GM12878 (cell line): Measurements from ENCODE around the gene S1PR2. TPM values are rescaled to one million over a fixed set of nuclear protein-coding genes. Genes with fewer than 3 reads are reported as not detected.

Experiments used
- ASH2L ChIP-seq: fragments of 300-600, 200-600 bp; sonication (generic); IDR thresholded peaks from 2 replicates; pipeline ENCODE4 v1.6.1; 2017; ENCODE audit warnings: low read depth, mild to moderate bottlenecking, borderline replicate concordance
- CBFB ChIP-seq: IDR thresholded peaks from 2 replicates; pipeline ENCODE4 v1.6.1; 2016; ENCODE audit warnings: antibody characterized with exemption, low read depth
- ETV6 ChIP-seq, 2 experiments: fragments of 450-650 bp in 1 of 2; IDR thresholded peaks in 1 of 2; conservative IDR thresholded peaks in 1 of 2; 2 replicates each; pipeline ENCODE4 v1.6.1; 2014; ENCODE audit warnings: antibody characterized with exemption in 1 of 2, borderline replicate concordance in 1 of 2, low read depth in 1 of 2, mild to moderate bottlenecking in 1 of 2, moderate library complexity in 1 of 2
- GABPA ChIP-seq: IDR thresholded peaks from 2 replicates; pipeline ENCODE4 v1.6.1; 2014; ENCODE audit warnings: antibody characterized with exemption, low read depth, mild to moderate bottlenecking, inconsistent platforms
- GATAD2B ChIP-seq: fragments of 450-650 bp; conservative IDR thresholded peaks from 2 replicates; pipeline ENCODE4 v1.6.1; 2017; ENCODE audit warnings: low read depth, mild to moderate bottlenecking, moderate library complexity
- HCFC1 ChIP-seq: fragments of 150-350 bp; IDR thresholded peaks from 2 replicates; pipeline ENCODE4 v1.6.1; 2014; ENCODE audit warnings: low read length
- NBN ChIP-seq: fragments of 450-650 bp; IDR thresholded peaks from 2 replicates; pipeline ENCODE4 v1.6.1; 2016
- NR2C1 ChIP-seq: fragments of 450-650 bp; IDR thresholded peaks from 2 replicates; pipeline ENCODE4 v1.6.1; 2017; ENCODE audit warnings: antibody characterized with exemption, mild to moderate bottlenecking, moderate library complexity
- POLR2AphosphoS5 ChIP-seq: IDR thresholded peaks from 2 replicates; pipeline ENCODE4 v1.6.1; 2011; ENCODE audit warnings: mild to moderate bottlenecking, low read length, inconsistent platforms
- RAD51 ChIP-seq: fragments of 450-650 bp; IDR thresholded peaks from 2 replicates; pipeline ENCODE4 v1.6.1; 2016; ENCODE audit warnings: moderate library complexity, mild to moderate bottlenecking, inconsistent platforms
- SMAD1 ChIP-seq: fragments of 450-650 bp; IDR thresholded peaks from 2 replicates; pipeline ENCODE4 v1.6.1; 2018; ENCODE audit warnings: mild to moderate bottlenecking, low read depth; ENCODE audit not compliant: partially characterized antibody
- SMARCA5 ChIP-seq: fragments of 450-650 bp; IDR thresholded peaks from 2 replicates; pipeline ENCODE4 v1.6.1; 2017; ENCODE audit warnings: mild to moderate bottlenecking
- SRF ChIP-seq, 2 experiments: IDR thresholded peaks; 2 replicates each; pipeline ENCODE4 v1.6.1; 2011; ENCODE audit warnings: low read depth in 2 of 2, low read length in 2 of 2, mild to moderate bottlenecking in 1 of 2, moderate library complexity in 1 of 2
- SUPT20H ChIP-seq: IDR thresholded peaks from 2 replicates; pipeline ENCODE4 v1.6.1; 2011; ENCODE audit warnings: low read depth, mild to moderate bottlenecking, low read length, moderate library complexity, borderline replicate concordance; ENCODE audit not compliant: control insufficient read depth
- polyA plus RNA-seq, 11 experiments: library from polyadenylated mRNA; depleted of rRNA in 4 of 11; unstranded in 6 of 11; stranded (reverse) in 5 of 11; fragments of >200 nt; fragmentation: Nextera tagmentation in 4 of 11; fragmentation: Illumina TruSeq in 1 of 11; extraction: Ambion mirVana in 4 of 11; extraction: Trizol in 1 of 11; gene quantifications; 1 replicate in 1 of 11; 2 replicates in 10 of 11; pipeline versions ENCODE4 v1.2.1 to v1.2.3, GENCODE V29; 2011 to 2016; ENCODE audit warnings: inconsistent platforms in 2 of 11, missing spikeins in 2 of 11, low read depth in 1 of 11
- total RNA-seq, 4 experiments: library from RNA; depleted of rRNA in 3 of 4; stranded (reverse); fragments of >200 nt in 3 of 4; fragmentation: Illumina TruSeq in 1 of 4; extraction: Trizol in 1 of 4; gene quantifications; 2 replicates each; pipeline versions ENCODE4 v1.2.1 to v1.2.3, GENCODE V29; 2013 to 2021
- TF ChIP-seq, protein P1 (sequence below): IDR thresholded peaks from 2 replicates; pipeline ENCODE4 v1.6.1; 2011; ENCODE audit warnings: low read depth, low read length, improper control_type of control experiment, borderline replicate concordance
- TF ChIP-seq, protein P2 (sequence below): fragments of 450-650 bp; formaldehyde crosslinking; IDR thresholded peaks from 2 replicates; pipeline ENCODE4 v1.4.0; 2022; ENCODE audit warnings: mild to moderate bottlenecking, moderate library complexity
- TF ChIP-seq, protein P3 (sequence below): IDR thresholded peaks from 2 replicates; pipeline ENCODE4 v1.6.1; 2012; ENCODE audit warnings: low read depth, low read length, improper control_type of control experiment
- TF ChIP-seq, protein P4 (sequence below): fragments of 450-650 bp; IDR thresholded peaks from 2 replicates; pipeline ENCODE4 v1.6.1; 2017; ENCODE audit warnings: mild to moderate bottlenecking, moderate library complexity
- TF ChIP-seq, protein P5 (sequence below): IDR thresholded peaks from 2 replicates; pipeline ENCODE4 v1.6.1; 2011; ENCODE audit warnings: mild to moderate bottlenecking, low read depth, low read length, moderate library complexity; ENCODE audit not compliant: insufficient replicate concordance

The S1PR2 gene
- total and polyA plus RNA-seq, 10 of the 15 experiments (the other 5 are each of a cell fraction or from before 2014, with no cell fraction given): 4.9 to 26.8 (median 11.6) TPM

DNA sequence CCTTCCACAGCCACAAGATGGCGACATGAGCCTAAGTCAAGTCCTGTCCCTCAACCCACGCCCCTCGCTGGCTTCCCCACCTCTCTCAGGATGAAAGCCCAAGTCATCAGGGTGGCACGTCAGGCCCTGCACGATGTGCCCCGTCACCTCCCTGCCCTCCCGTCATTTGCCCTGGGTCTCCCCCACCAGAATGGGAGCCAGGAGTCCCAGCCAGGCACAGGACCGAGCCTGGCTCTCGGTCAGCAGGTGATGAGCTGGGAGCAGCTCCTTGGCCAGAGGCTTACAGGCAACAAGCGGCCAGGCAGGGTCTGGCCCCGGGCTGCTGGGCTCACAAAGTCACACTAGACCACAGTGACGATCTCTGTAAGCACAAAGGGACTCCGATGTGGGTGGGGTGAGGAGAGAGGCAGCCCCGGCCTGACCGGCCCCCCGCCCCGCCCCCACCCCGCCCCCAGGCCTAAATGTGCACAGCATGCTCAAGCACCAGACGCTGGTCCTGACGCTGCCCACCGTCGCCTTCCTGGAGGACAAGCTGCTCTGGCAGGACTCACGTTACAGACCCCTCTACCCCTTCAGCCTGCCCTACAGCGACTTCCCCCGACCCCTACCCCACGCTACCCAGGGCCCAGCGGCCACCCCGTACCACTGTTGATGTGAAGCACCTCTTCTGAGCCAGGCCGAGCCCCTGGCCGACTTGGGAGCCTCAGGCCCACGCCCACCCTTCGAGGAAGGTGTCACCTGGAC lies 28.2 kb upstream of the S1PR2 start (continued):
- TF ChIP-seq, protein P1, sequence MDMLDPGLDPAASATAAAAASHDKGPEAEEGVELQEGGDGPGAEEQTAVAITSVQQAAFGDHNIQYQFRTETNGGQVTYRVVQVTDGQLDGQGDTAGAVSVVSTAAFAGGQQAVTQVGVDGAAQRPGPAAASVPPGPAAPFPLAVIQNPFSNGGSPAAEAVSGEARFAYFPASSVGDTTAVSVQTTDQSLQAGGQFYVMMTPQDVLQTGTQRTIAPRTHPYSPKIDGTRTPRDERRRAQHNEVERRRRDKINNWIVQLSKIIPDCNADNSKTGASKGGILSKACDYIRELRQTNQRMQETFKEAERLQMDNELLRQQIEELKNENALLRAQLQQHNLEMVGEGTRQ: no peak
- TF ChIP-seq GABPA (no peak), SMAD1 (no peak), SUPT20H (no peak), CBFB (0 out of 2 replicates have a peak, but pooled peaks have one; percentile 40), GATAD2B (no peak), NBN (no peak), HCFC1 (no peak), ETV6 (conservative IDR thresholded peaks at IDR 0.05 in 1 of 2, IDR thresholded peaks at IDR 0.05 in 1 of 2; ENCODE audit: borderline replicate concordance in 1 of 2, low read depth in 1 of 2) (no peak), NR2C1 (no peak), ASH2L (no peak), RAD51 (no peak), SMARCA5 (0 out of 2 replicates have a peak, but pooled peaks have one; percentile 14), SRF (IDR thresholded peaks at IDR 0.05; ENCODE audit: low read depth in 2 of 2, low read length in 2 of 2) (no peak), POLR2AphosphoS5 (peak; percentile 32; the same call in 1 of the 2 replicates)
- TF ChIP-seq, protein P2, sequence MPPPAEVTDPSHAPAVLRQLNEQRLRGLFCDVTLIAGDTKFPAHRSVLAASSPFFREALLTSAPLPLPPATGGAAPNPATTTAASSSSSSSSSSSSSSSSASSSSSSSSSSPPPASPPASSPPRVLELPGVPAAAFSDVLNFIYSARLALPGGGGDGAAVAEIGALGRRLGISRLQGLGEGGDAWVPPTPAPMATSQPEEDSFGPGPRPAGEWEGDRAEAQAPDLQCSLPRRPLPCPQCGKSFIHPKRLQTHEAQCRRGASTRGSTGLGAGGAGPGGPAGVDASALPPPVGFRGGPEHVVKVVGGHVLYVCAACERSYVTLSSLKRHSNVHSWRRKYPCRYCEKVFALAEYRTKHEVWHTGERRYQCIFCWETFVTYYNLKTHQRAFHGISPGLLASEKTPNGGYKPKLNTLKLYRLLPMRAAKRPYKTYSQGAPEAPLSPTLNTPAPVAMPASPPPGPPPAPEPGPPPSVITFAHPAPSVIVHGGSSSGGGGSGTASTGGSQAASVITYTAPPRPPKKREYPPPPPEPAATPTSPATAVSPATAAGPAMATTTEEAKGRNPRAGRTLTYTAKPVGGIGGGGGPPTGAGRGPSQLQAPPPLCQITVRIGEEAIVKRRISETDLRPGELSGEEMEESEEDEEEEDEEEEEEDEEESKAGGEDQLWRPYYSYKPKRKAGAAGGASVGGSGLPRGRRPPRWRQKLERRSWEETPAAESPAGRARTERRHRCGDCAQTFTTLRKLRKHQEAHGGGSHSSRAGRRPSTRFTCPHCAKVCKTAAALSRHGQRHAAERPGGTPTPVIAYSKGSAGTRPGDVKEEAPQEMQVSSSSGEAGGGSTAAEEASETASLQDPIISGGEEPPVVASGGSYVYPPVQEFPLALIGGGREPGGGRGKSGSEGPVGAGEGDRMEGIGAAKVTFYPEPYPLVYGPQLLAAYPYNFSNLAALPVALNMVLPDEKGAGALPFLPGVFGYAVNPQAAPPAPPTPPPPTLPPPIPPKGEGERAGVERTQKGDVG (CRISPR knock-in tag): no peak
- TF ChIP-seq, protein P3, sequence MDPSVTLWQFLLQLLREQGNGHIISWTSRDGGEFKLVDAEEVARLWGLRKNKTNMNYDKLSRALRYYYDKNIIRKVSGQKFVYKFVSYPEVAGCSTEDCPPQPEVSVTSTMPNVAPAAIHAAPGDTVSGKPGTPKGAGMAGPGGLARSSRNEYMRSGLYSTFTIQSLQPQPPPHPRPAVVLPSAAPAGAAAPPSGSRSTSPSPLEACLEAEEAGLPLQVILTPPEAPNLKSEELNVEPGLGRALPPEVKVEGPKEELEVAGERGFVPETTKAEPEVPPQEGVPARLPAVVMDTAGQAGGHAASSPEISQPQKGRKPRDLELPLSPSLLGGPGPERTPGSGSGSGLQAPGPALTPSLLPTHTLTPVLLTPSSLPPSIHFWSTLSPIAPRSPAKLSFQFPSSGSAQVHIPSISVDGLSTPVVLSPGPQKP: no peak
- TF ChIP-seq, protein P4, sequence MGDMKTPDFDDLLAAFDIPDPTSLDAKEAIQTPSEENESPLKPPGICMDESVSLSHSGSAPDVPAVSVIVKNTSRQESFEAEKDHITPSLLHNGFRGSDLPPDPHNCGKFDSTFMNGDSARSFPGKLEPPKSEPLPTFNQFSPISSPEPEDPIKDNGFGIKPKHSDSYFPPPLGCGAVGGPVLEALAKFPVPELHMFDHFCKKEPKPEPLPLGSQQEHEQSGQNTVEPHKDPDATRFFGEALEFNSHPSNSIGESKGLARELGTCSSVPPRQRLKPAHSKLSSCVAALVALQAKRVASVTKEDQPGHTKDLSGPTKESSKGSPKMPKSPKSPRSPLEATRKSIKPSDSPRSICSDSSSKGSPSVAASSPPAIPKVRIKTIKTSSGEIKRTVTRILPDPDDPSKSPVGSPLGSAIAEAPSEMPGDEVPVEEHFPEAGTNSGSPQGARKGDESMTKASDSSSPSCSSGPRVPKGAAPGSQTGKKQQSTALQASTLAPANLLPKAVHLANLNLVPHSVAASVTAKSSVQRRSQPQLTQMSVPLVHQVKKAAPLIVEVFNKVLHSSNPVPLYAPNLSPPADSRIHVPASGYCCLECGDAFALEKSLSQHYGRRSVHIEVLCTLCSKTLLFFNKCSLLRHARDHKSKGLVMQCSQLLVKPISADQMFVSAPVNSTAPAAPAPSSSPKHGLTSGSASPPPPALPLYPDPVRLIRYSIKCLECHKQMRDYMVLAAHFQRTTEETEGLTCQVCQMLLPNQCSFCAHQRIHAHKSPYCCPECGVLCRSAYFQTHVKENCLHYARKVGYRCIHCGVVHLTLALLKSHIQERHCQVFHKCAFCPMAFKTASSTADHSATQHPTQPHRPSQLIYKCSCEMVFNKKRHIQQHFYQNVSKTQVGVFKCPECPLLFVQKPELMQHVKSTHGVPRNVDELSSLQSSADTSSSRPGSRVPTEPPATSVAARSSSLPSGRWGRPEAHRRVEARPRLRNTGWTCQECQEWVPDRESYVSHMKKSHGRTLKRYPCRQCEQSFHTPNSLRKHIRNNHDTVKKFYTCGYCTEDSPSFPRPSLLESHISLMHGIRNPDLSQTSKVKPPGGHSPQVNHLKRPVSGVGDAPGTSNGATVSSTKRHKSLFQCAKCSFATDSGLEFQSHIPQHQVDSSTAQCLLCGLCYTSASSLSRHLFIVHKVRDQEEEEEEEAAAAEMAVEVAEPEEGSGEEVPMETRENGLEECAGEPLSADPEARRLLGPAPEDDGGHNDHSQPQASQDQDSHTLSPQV: no peak
- TF ChIP-seq, protein P5, sequence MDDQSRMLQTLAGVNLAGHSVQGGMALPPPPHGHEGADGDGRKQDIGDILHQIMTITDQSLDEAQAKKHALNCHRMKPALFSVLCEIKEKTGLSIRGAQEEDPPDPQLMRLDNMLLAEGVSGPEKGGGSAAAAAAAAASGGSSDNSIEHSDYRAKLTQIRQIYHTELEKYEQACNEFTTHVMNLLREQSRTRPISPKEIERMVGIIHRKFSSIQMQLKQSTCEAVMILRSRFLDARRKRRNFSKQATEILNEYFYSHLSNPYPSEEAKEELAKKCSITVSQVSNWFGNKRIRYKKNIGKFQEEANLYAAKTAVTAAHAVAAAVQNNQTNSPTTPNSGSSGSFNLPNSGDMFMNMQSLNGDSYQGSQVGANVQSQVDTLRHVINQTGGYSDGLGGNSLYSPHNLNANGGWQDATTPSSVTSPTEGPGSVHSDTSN: peak; percentile 5
